ENCODE measurements around the gene INSYN1. TPM values are rescaled to one million over a fixed set of nuclear protein-coding genes. Genes with fewer than 3 reads are reported as not detected.

INSYN1 gene
- total RNA-seq, 4 donors from 2014 or later: 22.7 to 70.1 (median 45.7) TPM

GRCh38 chr15:73699249-73700040, 53.7 kb downstream of the INSYN1 start:
- no peak overlapping the region for H3K4me3 ChIP-seq
- no peaks in the 10 kb centered on the region for H3K27me3 ChIP-seq
- peaks cover 21% of the 10 kb centered on the region for H3K36me3 ChIP-seq
- no peaks in the 10 kb centered on the region for H3K9me3 ChIP-seq
- DNase-seq (ENCODE audit: low spot score in 2 of 2): no peak
- TF ChIP-seq POLR2A (IDR thresholded peaks at IDR 0.05) (no peak), EP300 (IDR thresholded peaks at IDR 0.05) (no peak), POLR2AphosphoS5 (IDR thresholded peaks at IDR 0.05) (no peak)
- TF ChIP-seq, protein P1, sequence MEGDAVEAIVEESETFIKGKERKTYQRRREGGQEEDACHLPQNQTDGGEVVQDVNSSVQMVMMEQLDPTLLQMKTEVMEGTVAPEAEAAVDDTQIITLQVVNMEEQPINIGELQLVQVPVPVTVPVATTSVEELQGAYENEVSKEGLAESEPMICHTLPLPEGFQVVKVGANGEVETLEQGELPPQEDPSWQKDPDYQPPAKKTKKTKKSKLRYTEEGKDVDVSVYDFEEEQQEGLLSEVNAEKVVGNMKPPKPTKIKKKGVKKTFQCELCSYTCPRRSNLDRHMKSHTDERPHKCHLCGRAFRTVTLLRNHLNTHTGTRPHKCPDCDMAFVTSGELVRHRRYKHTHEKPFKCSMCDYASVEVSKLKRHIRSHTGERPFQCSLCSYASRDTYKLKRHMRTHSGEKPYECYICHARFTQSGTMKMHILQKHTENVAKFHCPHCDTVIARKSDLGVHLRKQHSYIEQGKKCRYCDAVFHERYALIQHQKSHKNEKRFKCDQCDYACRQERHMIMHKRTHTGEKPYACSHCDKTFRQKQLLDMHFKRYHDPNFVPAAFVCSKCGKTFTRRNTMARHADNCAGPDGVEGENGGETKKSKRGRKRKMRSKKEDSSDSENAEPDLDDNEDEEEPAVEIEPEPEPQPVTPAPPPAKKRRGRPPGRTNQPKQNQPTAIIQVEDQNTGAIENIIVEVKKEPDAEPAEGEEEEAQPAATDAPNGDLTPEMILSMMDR (IDR thresholded peaks at IDR 0.05): no peak
- H3K27ac ChIP-seq: no peak overlapping the region
- peaks cover 37% of the 10 kb centered on the region for H3K4me1 ChIP-seq
- WGBS: 71% methylated on average over 9 of the region's 14 CpGs

GRCh38 chr15:73697033-73697467, 56.1 kb downstream of the INSYN1 start:
- H3K27me3 ChIP-seq: no peaks in the 10 kb centered on the region
- H3K4me1 ChIP-seq: peaks cover 45% of the 10 kb centered on the region
- peak; percentile 88 for DNase-seq (ENCODE audit: low spot score in 2 of 2)
- peak overlapping the region; percentile 48 for H3K27ac ChIP-seq
- TF ChIP-seq EP300 (IDR thresholded peaks at IDR 0.05) (no peak), POLR2AphosphoS5 (IDR thresholded peaks at IDR 0.05) (peak in 1 of 3 donors; percentile 68)
- WGBS: 6% methylated on average over 6 of the region's 9 CpGs
- no peak overlapping the region for H3K4me3 ChIP-seq
- H3K9me3 ChIP-seq: no peaks in the 10 kb centered on the region
- H3K36me3 ChIP-seq: peaks cover 3% of the 10 kb centered on the region

GRCh38 chr15:73696641-73697001, 56.5 kb downstream of the INSYN1 start:
- H3K36me3 ChIP-seq: peaks cover 3% of the 10 kb centered on the region
- H3K4me3 ChIP-seq: no peak overlapping the region
- no peak for TF ChIP-seq EP300 (IDR thresholded peaks at IDR 0.05)
- TF ChIP-seq, protein P1 (IDR thresholded peaks at IDR 0.05): no peak
- no peaks in the 10 kb centered on the region for H3K27me3 ChIP-seq
- WGBS: 36% methylated on average over 1 of the region's 1 CpG
- DNase-seq (ENCODE audit: low spot score in 2 of 2): no peak
- H3K27ac ChIP-seq: peak overlapping the region; percentile 48
- no peaks in the 10 kb centered on the region for H3K9me3 ChIP-seq
- H3K4me1 ChIP-seq: peaks cover 49% of the 10 kb centered on the region

DNA sequence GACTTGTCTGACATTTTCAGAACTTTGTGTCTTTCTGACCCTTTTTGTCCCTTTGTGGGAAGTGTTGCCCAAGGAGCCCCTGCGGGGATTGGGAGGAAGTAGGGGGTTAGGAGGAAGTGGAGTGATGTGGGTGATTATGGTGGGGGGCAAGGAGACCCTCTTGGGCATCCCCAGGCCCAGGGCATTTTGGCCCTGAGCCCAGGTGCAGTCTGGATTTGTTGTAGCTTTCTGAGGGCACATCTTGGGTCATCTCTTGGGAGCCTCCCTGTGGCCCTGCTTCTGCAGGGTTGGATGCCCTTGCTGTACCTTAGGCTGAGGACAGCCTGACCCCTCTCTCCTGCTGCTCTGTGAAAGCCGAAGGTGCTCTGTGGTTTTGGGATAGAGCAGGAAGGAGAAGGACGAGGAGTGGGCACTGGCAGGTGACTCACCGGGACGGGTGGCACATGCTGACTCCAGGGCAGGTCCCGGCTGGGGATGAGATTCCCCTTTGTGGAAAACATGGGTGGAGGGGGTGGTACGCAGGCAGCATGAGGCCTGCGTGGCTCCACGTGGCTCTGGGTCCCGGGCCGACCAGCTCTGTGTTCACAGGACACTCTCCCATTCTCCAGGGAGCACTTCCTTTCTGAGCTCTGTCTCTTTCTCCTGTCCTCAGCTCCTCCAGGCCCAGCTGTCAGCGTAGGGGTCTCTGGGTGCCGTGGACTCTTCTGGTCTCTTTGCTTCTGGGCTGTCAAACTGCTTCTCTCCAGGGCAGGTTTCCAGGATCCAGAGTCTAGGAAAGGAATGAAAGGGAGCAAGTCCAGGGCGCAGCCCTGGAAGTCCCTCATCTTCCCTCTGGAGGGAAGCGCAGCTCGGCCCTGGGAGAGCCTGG, 57.1 kb downstream of the INSYN1 start:
- Histone ChIP-seq H3K4me1 (peaks cover 55% of the 10 kb centered on the region), H3K36me3 (peaks cover 3% of the 10 kb centered on the region), H3K27me3 (no peaks in the 10 kb centered on the region), H3K9me3 (no peaks in the 10 kb centered on the region), H3K4me3 (no peak overlapping the region), H3K27ac (peak overlapping the region; percentile 48)
- no peak for DNase-seq (ENCODE audit: low spot score in 2 of 2)
- TF ChIP-seq POLR2AphosphoS5 (IDR thresholded peaks at IDR 0.05): no peak
- no peak for TF ChIP-seq POLR2A (IDR thresholded peaks at IDR 0.05)
- TF ChIP-seq, protein P1 (IDR thresholded peaks at IDR 0.05): no peak
- no peak for TF ChIP-seq EP300 (IDR thresholded peaks at IDR 0.05)
- WGBS: 49% methylated on average over 13 of the region's 16 CpGs

GRCh38 chr15:73694419-73694818, 58.7 kb downstream of the INSYN1 start:
- Histone ChIP-seq H3K27me3 (no peaks in the 10 kb centered on the region), H3K4me3 (no peak overlapping the region), H3K27ac (peak overlapping the region; percentile 15), H3K4me1 (peaks cover 65% of the 10 kb centered on the region), H3K36me3 (peaks cover under 1% of the 10 kb centered on the region), H3K9me3 (no peaks in the 10 kb centered on the region)
- TF ChIP-seq EP300 (IDR thresholded peaks at IDR 0.05) (no peak), POLR2AphosphoS5 (IDR thresholded peaks at IDR 0.05) (no peak), POLR2A (IDR thresholded peaks at IDR 0.05) (no peak)
- TF ChIP-seq, protein P1 (IDR thresholded peaks at IDR 0.05): no peak
- 32% methylated on average over 5 of the region's 5 CpGs for WGBS
- no peak for DNase-seq (ENCODE audit: low spot score in 2 of 2)
